Sigmoid colon (tissue), 7 donors: ENCODE measurements around the gene LLPH. TPM values are rescaled to one million over a fixed set of nuclear protein-coding genes. Genes with fewer than 3 reads are reported as not detected.

Experiments
- DNase-seq: peaks from one replicate; pipeline ENCODE4 v3.0.0-alpha.2; 2019
- H3K27ac ChIP-seq, 4 donors: fragments of 200-600 bp; sonication (generic); one replicate each; pipeline ENCODE4 v1.5.1; 2016 to 2019; ENCODE audit warnings: mild to moderate bottlenecking in 1 of 4
- H3K27me3 ChIP-seq, 3 donors: fragments of 200-600 bp; sonication (generic); one replicate each; pipeline ENCODE4 v1.5.1; 2019; ENCODE audit warnings: mild to moderate bottlenecking in 1 of 3
- H3K36me3 ChIP-seq, 4 donors: fragments of 200-600 bp; sonication (generic); one replicate each; pipeline ENCODE4 v1.5.1; 2016 to 2019
- H3K4me1 ChIP-seq, 4 donors: fragments of 200-600 bp; sonication (generic); one replicate each; pipeline ENCODE4 v1.5.1; 2017 to 2019
- H3K4me3 ChIP-seq, 4 donors: fragments of 200-600 bp; sonication (generic); one replicate each; pipeline ENCODE4 v1.5.1; 2017 to 2019; ENCODE audit warnings: mild to moderate bottlenecking in 2 of 4, moderate library complexity in 1 of 4
- H3K9me3 ChIP-seq, 4 donors: fragments of 200-600 bp in 3 of 4; sonication (generic) in 3 of 4; one replicate each; pipeline versions ENCODE4 v1.5.1 to v1.6.1; 2013 to 2019
- EP300 ChIP-seq, 4 donors: sonication (generic); formaldehyde crosslinking; IDR thresholded peaks; one replicate each; pipeline ENCODE4 v1.6.1; 2017; ENCODE audit warnings: antibody characterized with exemption in 4 of 4
- POLR2A ChIP-seq, 2 donors: fragments of 450-650 bp; IDR thresholded peaks; one replicate each; pipeline ENCODE4 v1.6.1; 2016; ENCODE audit warnings: antibody characterized with exemption in 2 of 2, mild to moderate bottlenecking in 2 of 2, moderate library complexity in 2 of 2
- POLR2AphosphoS5 ChIP-seq, 4 donors: sonication (generic); formaldehyde crosslinking; IDR thresholded peaks; one replicate each; pipeline ENCODE4 v1.6.1; 2017; ENCODE audit warnings: antibody characterized with exemption in 4 of 4
- WGBS, 2 donors: extraction: QIAGEN DNeasy Blood & Tissue Kit; methylation state at CpG; one replicate each; pipeline ENCODE4 v1.1.7; 2013; 5-methylcytosine and 5-hydroxymethylcytosine counted together
- intact Hi-C: fragments of 100-400 bp; cut with DNase I; formaldehyde crosslinking; loops from one replicate; pipeline ENCODE4 v1.15.1; 2023
- polyA plus RNA-seq, 3 donors: library from polyadenylated mRNA; stranded (reverse); fragments of 200-250 nt; gene quantifications; one replicate each; pipeline ENCODE4 v1.2.3, GENCODE V29; 2013
- total RNA-seq, 4 donors: library from RNA; depleted of rRNA; stranded (reverse); fragments of >200 nt; gene quantifications; one replicate each; pipeline ENCODE4 v1.1.0, GENCODE V29; 2016
- TF ChIP-seq, protein P1 (sequence below), 4 experiments: fragments of 450-650 bp in 3 of 4; fragments of 200-600 bp in 1 of 4; IDR thresholded peaks; one replicate each; pipeline ENCODE4 v1.5.1; 2016 to 2019; ENCODE audit warnings: antibody characterized with exemption in 4 of 4, mild to moderate bottlenecking in 3 of 4, moderate library complexity in 2 of 4
- donor health status: healthy with polysubstance abuse.
- donor health status: Bipolar disorder and iron deficiency.
- donor health status: healthy.

LLPH gene
- total and polyA plus RNA-seq, 7 donors = 5.0 to 30.6 (median 10.3) TPM

DNA sequence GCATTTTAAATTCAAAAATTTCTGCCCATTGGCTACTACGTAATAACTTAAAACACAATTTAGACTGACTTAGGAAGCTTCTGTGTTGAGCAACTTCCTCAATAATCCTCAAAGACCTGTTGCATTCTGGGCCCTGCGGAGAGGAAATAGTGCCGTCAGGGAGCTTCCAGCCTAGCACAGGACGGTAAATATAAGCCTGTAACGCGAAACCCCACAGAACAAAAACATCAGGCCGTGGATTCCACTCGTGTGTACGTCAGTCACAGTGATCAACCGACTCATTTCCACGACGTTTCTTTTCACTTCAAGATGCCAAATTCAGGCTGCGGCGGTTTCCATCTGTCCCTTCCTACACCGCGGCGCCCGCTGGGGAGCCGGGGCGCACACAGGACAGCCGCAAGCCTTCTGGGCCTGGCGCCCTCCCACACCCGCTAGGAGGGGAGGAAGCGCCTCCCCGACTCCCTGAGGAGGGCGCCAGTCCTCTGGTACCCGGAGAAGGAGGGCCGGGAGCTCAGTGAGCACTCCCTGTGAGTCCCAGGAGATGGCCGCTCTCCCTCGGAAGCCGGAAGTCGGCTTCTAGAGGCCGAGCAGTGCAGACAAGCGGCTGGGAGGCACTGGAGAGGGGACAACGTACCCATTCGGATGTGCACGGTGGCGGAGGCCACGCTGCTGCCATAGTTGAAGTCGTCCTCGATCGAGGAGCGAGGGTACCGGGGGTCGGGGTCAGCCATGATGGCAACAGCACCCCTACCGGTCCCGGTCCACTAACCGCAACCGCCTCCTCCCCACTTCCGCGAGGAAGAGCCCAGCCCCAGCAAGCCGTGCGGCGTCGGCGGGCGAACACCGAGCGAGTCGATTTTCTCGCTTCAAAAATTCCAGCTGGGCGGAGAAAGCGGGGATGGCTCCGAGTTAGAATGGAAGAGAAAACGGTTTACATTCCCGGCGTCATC, 38.9 kb upstream of the LLPH start, which contains the start of gene TMBIM4:
TSS of gene TMBIM4 (minus strand) at position 776 of the 950 bp plus-strand sequence. CDS start at position 731, 45 bp downstream.
- Histone ChIP-seq H3K36me3 (no peaks in the 10 kb centered on the region), H3K4me3 (peak within 1 kb of the TSS; percentile 69 to 92 (median 78)), H3K9me3 (no peaks in the 10 kb centered on the region), H3K4me1 (peaks cover 0 to 21% (median 15%) of the 10 kb centered on the region in 4 donors), H3K27ac (peak within 1 kb of the TSS; percentile 96 to 99 (median 98)), H3K27me3 (no peaks in the 10 kb centered on the region)
- WGBS, 2 donors = 0% methylated on average over 67 of the region's 67 CpGs
- TF ChIP-seq EP300 (IDR thresholded peaks at IDR 0.05) (no peak), POLR2A (IDR thresholded peaks at IDR 0.05) (peak; percentile 30 to 61), POLR2AphosphoS5 (IDR thresholded peaks at IDR 0.05) (peak; percentile 81 to 87 (median 85))
- TF ChIP-seq, protein P1, sequence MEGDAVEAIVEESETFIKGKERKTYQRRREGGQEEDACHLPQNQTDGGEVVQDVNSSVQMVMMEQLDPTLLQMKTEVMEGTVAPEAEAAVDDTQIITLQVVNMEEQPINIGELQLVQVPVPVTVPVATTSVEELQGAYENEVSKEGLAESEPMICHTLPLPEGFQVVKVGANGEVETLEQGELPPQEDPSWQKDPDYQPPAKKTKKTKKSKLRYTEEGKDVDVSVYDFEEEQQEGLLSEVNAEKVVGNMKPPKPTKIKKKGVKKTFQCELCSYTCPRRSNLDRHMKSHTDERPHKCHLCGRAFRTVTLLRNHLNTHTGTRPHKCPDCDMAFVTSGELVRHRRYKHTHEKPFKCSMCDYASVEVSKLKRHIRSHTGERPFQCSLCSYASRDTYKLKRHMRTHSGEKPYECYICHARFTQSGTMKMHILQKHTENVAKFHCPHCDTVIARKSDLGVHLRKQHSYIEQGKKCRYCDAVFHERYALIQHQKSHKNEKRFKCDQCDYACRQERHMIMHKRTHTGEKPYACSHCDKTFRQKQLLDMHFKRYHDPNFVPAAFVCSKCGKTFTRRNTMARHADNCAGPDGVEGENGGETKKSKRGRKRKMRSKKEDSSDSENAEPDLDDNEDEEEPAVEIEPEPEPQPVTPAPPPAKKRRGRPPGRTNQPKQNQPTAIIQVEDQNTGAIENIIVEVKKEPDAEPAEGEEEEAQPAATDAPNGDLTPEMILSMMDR (IDR thresholded peaks at IDR 0.05) = peak; percentile 60 to 63 (median 62)
- peak; percentile 94 for DNase-seq
- intact Hi-C loops = loop anchor here (1.0 to 2.0 kb wide), 3 partner anchors 39 to 133 kb away; partner anchors contain the start of genes HELB and LLPH

DNA sequence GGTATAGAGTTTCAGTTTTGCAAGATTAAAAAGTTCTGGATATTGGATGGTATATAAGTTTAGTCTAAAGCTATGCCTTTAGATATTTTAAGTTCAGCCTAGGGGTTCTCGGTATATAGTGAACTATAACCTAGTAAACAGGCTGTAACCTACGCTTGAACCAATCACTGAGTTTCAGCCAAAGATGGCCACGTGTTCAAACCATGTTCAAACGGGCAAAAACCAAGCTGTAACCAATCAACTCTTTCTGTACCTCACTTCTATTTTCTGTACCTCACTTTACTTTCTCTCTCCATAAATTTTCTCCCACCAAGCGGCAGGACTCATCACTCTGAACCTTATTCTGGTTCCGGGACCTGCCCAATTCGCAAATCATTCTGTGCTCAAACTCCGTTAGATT, 37.9 kb upstream of the LLPH start:
- H3K27me3 ChIP-seq = no peaks in the 10 kb centered on the region
- WGBS, 2 donors = 76 to 82% methylated on average over 8 of the region's 8 CpGs
- H3K9me3 ChIP-seq = no peaks in the 10 kb centered on the region
- no peaks in the 10 kb centered on the region for H3K36me3 ChIP-seq
- peak overlapping the region; percentile 96 to 99 (median 98) for H3K27ac ChIP-seq
- H3K4me3 ChIP-seq = peak overlapping the region; percentile 69 to 92 (median 78)
- intact Hi-C loops = loop anchor here (2.0 kb wide), 2 partner anchors 38 to 66 kb away; partner anchors contain the start of gene LLPH
- no peak for DNase-seq
- H3K4me1 ChIP-seq = peaks cover 0 to 21% (median 15%) of the 10 kb centered on the region in 4 donors
- no peak for TF ChIP-seq EP300 (IDR thresholded peaks at IDR 0.05)
- no peak for TF ChIP-seq POLR2A (IDR thresholded peaks at IDR 0.05)
- no peak for TF ChIP-seq POLR2AphosphoS5 (IDR thresholded peaks at IDR 0.05)
- TF ChIP-seq, protein P1 (IDR thresholded peaks at IDR 0.05) = no peak

DNA sequence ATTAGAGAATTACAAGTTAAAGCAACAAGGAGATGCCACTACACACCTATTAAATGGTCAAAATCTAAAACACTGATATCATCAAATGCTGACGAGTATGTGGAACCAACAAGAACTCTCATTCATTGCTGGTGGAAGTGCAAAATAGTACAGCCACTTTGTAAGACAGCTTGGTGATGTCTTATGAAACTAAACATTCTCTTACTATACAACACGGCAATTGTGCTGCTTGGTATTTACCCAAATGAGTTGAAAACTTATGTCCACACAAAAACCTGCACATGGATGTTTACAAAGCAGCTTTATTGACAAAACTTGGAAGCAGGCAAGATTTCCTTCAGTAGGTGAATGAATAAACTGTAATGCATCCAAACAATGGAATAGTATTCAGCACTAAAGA, 36.0 kb upstream of the LLPH start:
- Histone ChIP-seq H3K9me3 (no peaks in the 10 kb centered on the region), H3K4me3 (no peak overlapping the region), H3K36me3 (no peaks in the 10 kb centered on the region), H3K27ac (no peak overlapping the region), H3K4me1 (peaks cover 0 to 36% (median 29%) of the 10 kb centered on the region in 4 donors), H3K27me3 (no peaks in the 10 kb centered on the region)
- TF ChIP-seq POLR2AphosphoS5 (IDR thresholded peaks at IDR 0.05) (no peak), POLR2A (IDR thresholded peaks at IDR 0.05) (no peak), EP300 (IDR thresholded peaks at IDR 0.05) (no peak)
- TF ChIP-seq, protein P1 (IDR thresholded peaks at IDR 0.05) = no peak
- 82 to 92% methylated on average over 2 of the region's 2 CpGs for WGBS, 2 donors
- DNase-seq = no peak
- intact Hi-C loops = no loop called here

DNA sequence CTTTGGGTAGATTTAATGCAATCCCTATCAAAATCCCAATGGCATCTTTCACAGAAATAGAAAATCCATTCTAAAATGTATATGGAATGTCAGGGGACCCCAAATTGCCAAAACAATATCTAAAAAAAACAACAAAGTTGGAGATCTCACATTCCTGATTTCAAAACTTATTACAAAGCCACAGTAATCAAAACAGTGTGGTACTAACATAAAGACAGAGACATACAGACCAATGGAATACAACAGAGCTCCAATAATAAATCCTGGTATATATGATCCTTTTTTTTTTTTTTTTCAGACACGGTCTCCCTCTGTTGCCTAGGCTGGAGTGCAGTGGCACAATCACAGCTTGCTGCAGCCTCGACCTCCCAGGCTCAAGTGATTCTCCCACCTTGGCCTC, 34.6 kb upstream of the LLPH start:
- DNase-seq = no peak
- 98% methylated on average over 2 of the region's 2 CpGs for WGBS, 2 donors
- Histone ChIP-seq H3K4me3 (no peak overlapping the region), H3K9me3 (no peaks in the 10 kb centered on the region), H3K27me3 (no peaks in the 10 kb centered on the region), H3K27ac (no peak overlapping the region), H3K36me3 (peaks cover 0 to 5% (median 2%) of the 10 kb centered on the region in 4 donors), H3K4me1 (peaks cover 0 to 36% (median 28%) of the 10 kb centered on the region in 4 donors)
- intact Hi-C loops = no loop called here
- TF ChIP-seq EP300 (IDR thresholded peaks at IDR 0.05) (no peak), POLR2AphosphoS5 (IDR thresholded peaks at IDR 0.05) (no peak), POLR2A (IDR thresholded peaks at IDR 0.05) (no peak)
- TF ChIP-seq, protein P1 (IDR thresholded peaks at IDR 0.05) = no peak
